Effector memory CD8-positive, alpha-beta T cell (primary cell): ENCODE measurements around the gene FAM171A1.
"Not testable (repeated sequence)": the region's sequence is repeated elsewhere in the genome, so short reads cannot be mapped to it uniquely, and the experiment has no call there.

Experiments
- ATAC-seq: fragments of 150-1000 bp; cut with Tn5 transposase; replicated peaks from 2 replicates; pipeline ENCODE4 v1.10.0; 2021; ENCODE audit warnings: mild to moderate bottlenecking, moderate library complexity
- DNase-seq, 3 experiments: peaks; one replicate each; pipeline ENCODE4 v3.0.0; 2021
- H3K27ac Mint-ChIP-seq, 2 donors: one replicate each; pipeline ENCODE4 v1.8.0; 2022; ENCODE audit warnings: mild to moderate bottlenecking in 2 of 2, mixed read lengths in 2 of 2, moderate library complexity in 2 of 2
- H3K27me3 Mint-ChIP-seq, 2 donors: one replicate each; pipeline ENCODE4 v1.8.0; 2022; ENCODE audit warnings: mixed read lengths in 2 of 2
- H3K36me3 Mint-ChIP-seq: one replicate; pipeline ENCODE4 v1.8.0; 2022; ENCODE audit warnings: mild to moderate bottlenecking, moderate library complexity, mixed read lengths; ENCODE audit not compliant: insufficient read depth
- H3K4me1 Mint-ChIP-seq, 2 donors: one replicate each; pipeline ENCODE4 v1.8.0; 2022; ENCODE audit warnings: low read depth in 2 of 2, mixed read lengths in 2 of 2
- H3K4me3 Mint-ChIP-seq, 2 donors: one replicate each; pipeline ENCODE4 v1.8.0; 2022; ENCODE audit warnings: mild to moderate bottlenecking in 2 of 2, mixed read lengths in 2 of 2, moderate library complexity in 2 of 2
- H3K9me3 Mint-ChIP-seq, 2 donors: one replicate each; pipeline ENCODE4 v1.8.0; 2022; ENCODE audit warnings: mixed read lengths in 2 of 2
- total RNA-seq, 9 experiments: gene quantifications; one replicate each; lab custom pipeline; 2026; lab: John Stamatoyannopoulos, UW

The FAM171A1 gene
- 1.3 to 12.9 (median 5.7) reads per million in 9 experiments for total RNA-seq

DNA sequence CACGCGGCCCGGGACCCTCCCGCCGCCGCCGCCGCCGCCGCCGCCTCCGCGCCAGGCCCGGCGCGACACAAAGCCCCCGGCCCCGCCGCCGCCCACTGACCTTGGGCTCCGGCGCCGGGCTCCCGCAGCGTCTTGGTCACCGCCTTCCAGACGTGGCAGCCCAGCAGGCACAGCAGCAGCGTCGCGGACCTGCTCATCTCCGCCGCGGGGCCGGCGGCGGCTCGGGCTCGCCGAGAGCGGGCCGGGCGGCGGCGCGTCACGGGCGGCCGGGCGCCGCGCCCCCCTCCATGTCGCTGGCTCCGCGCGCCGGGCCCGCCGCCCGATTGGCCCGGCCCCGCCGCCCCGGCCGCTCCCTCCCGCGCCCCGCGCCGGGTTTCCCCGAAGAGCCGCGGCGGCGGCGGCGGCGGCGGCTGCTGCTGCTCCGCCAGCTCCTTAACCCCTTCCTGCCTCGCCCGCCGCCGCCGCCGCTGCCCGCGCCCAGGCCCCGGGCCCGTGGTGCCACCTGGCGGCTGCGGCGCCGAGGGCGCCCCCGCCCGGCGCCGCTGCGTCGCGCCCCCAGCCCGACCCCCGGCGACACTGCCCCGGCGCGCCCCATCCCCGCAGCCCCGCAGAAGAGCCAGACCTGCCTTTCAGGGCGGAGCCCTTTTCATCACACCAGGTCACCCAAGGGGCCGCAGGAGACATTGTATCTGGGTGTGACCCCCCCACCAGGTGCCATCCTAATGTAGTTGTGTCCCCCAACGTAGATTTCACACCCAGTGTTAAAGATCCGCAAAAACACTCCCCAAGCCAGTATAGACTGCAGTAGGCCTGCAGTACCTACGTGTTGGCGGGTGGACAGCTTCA, at the start of gene FAM171A1:
Gene FAM171A1, minus strand, starts transcription at position 434 of the 846 bp plus-strand sequence. Its CDS starts 237 bp downstream, at position 197.
- H3K4me1 Mint-ChIP-seq: peaks cover 0 to 6% of the 10 kb centered on the region in 2 donors
- ATAC-seq (peak; percentile 85), DNase-seq (peak; percentile 21 to 37 (median 31))
- peaks cover 50 to 61% of the 10 kb centered on the region in 2 donors for H3K27me3 Mint-ChIP-seq
- peak within 1 kb of the TSS; percentile 29 to 31 for H3K27ac Mint-ChIP-seq
- no peaks in the 10 kb centered on the region for H3K9me3 Mint-ChIP-seq
- H3K36me3 Mint-ChIP-seq: no peaks in the 10 kb centered on the region
- peak within 1 kb of the TSS; percentile 74 to 79 for H3K4me3 Mint-ChIP-seq

DNA sequence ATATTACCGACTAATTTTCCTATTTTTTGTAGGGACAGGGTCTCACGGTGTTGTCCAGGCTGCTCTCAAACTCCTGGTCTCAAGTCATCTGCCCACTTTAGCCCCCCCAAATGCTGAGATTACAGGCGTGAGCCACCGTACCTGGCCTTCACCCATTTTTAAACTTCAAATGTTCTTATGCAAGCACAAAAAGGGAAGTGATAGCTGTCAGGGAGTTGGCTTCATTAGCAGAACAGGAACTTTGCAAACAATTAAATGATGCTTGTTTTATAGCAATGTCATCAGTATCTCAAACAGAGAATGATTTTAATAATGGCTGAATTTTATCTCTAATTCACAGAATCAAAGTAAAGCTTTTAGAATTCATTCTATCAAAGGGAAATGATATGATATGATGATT, 49.8 kb upstream of the FAM171A1 start:
- no peak overlapping the region for H3K27ac Mint-ChIP-seq
- no peak for ATAC-seq
- no peaks in the 10 kb centered on the region for H3K4me1 Mint-ChIP-seq
- H3K27me3 Mint-ChIP-seq: peaks cover 7 to 24% of the 10 kb centered on the region in 2 donors
- H3K9me3 Mint-ChIP-seq: no peaks in the 10 kb centered on the region
- no peak overlapping the region for H3K4me3 Mint-ChIP-seq
- DNase-seq: no peak
- H3K36me3 Mint-ChIP-seq: peaks cover 3% of the 10 kb centered on the region

GRCh38 chr10:15419279-15419874, 48.3 kb upstream of the FAM171A1 start:
- peaks cover 7 to 14% of the 10 kb centered on the region in 2 donors for H3K27me3 Mint-ChIP-seq
- no peaks in the 10 kb centered on the region for H3K4me1 Mint-ChIP-seq
- ATAC-seq (no peak), DNase-seq (peak; percentile 6 to 29 (median 18))
- peaks cover 3% of the 10 kb centered on the region for H3K36me3 Mint-ChIP-seq
- H3K9me3 Mint-ChIP-seq: no peaks in the 10 kb centered on the region
- H3K27ac Mint-ChIP-seq: no peak overlapping the region
- H3K4me3 Mint-ChIP-seq: no peak overlapping the region

DNA sequence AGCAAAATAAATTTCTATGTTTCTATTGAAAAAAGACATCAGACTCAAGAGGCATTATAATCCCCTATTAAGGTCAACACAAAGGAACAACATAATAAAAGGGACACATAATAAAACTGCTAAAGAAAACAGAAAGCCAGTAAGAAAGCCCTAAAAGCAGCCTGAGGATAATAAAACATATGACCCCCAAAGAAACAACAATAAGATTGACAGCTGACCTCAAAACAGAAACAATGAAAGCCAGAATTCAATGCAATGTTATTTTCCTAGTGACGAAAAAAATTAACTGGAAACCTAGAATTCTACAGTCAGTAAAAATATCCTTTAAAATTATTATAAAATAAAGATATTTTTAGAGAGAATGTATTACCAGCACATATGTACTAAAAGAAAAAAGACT, 44.9 kb upstream of the FAM171A1 start:
- Mint-ChIP-seq H3K36me3 (peaks cover 3% of the 10 kb centered on the region), H3K27ac (no peak overlapping the region), H3K4me3 (no peak overlapping the region), H3K4me1 (no peaks in the 10 kb centered on the region), H3K27me3 (peaks cover 13 to 14% of the 10 kb centered on the region in 2 donors), H3K9me3 (no peaks in the 10 kb centered on the region)
- DNase-seq (no peak), ATAC-seq (no peak)

DNA sequence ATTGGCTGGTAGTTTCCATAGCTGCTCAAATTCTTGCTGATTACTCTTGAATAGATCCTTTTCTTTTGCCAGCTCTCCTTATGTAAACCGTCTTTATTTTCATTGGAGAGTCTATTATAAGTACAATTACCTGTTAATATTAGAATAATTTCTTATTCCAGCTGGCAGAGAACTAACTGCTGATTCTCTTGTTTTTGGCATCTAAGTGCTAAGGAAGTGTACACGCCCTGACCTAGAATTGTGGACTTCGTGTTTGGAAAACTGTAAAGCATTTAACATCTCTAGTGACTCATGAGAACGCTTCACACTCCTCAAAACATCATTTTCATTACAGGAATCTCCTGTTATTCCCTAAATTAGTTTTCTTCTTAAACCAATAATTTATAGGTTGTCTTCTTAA, 39.9 kb upstream of the FAM171A1 start:
- Mint-ChIP-seq H3K36me3 (no peaks in the 10 kb centered on the region), H3K27ac (no peak overlapping the region), H3K4me3 (no peak overlapping the region), H3K9me3 (no peaks in the 10 kb centered on the region), H3K4me1 (no peaks in the 10 kb centered on the region), H3K27me3 (peaks cover 27 to 40% of the 10 kb centered on the region in 2 donors)
- DNase-seq: no peak
- no peak for ATAC-seq

GRCh38 chr10:15409350-15409749, 38.3 kb upstream of the FAM171A1 start:
- H3K4me1 Mint-ChIP-seq, H3K27ac Mint-ChIP-seq, H3K9me3 Mint-ChIP-seq, DNase-seq, H3K36me3 Mint-ChIP-seq, ATAC-seq, H3K4me3 Mint-ChIP-seq: not testable (repeated sequence)
- H3K27me3 Mint-ChIP-seq: peaks cover 32 to 40% of the 10 kb centered on the region in 2 donors

- Mint-ChIP-seq H3K27ac (no peak overlapping the region), H3K27me3 (peaks cover 32 to 40% of the 10 kb centered on the region in 2 donors), H3K9me3 (no peaks in the 10 kb centered on the region), H3K4me3 (no peak overlapping the region), H3K4me1 (no peaks in the 10 kb centered on the region), H3K36me3 (no peaks in the 10 kb centered on the region)
- ATAC-seq (no peak), DNase-seq (no peak)
Observed at GRCh38 chr10:15408557-15408956, 37.5 kb upstream of the FAM171A1 start.

DNA sequence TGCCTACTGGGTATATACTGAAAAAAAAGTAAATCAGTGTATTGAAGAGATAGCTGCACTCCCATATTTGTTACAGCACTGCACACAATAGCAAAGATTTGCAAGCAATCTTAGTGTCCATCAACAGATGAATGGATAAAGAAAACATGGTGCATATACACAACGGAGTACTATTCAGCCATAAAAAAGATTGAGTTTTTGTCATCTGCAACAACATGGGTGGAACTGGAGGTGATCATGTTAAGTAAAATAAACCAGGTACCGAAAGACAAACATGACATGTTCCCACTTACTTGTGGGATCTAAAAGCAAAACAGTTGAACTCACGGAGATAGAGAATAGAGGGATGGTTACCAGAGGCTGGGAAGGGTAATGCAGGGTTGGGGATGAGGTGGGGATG, 34.2 kb upstream of the FAM171A1 start:
- Mint-ChIP-seq H3K36me3 (no peaks in the 10 kb centered on the region), H3K27me3 (peaks cover 31 to 37% of the 10 kb centered on the region in 2 donors), H3K4me1 (no peaks in the 10 kb centered on the region), H3K4me3 (no peak overlapping the region), H3K9me3 (no peaks in the 10 kb centered on the region), H3K27ac (no peak overlapping the region)
- DNase-seq (no peak), ATAC-seq (no peak)

- Mint-ChIP-seq H3K4me1 (no peaks in the 10 kb centered on the region), H3K27ac (no peak overlapping the region), H3K9me3 (no peaks in the 10 kb centered on the region), H3K4me3 (no peak overlapping the region), H3K27me3 (peaks cover 12 to 18% of the 10 kb centered on the region in 2 donors), H3K36me3 (no peaks in the 10 kb centered on the region)
- ATAC-seq (no peak), DNase-seq (no peak)
Observed at GRCh38 chr10:15401382-15401781, 30.3 kb upstream of the FAM171A1 start.

DNA sequence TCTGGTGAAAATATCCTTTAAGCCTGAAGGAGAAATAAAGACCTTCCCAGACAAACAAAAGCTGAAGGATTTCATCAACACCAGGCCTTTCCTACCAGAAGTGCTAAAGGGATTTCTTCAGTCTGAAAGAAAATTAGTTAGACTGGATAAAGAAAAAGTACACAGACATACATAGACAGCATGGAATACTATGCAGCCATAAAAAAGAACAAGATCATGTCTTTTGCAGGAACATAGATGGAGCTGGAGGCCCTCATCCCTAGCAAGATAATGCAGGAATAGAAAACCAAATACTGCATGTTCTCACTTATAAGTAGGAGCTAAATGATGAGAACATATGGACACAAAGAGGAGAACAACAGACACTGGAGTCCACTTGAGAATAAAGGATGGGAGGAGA, 29.4 kb upstream of the FAM171A1 start:
- ATAC-seq, DNase-seq, H3K4me3 Mint-ChIP-seq, H3K4me1 Mint-ChIP-seq, H3K36me3 Mint-ChIP-seq, H3K9me3 Mint-ChIP-seq, H3K27ac Mint-ChIP-seq: not testable (repeated sequence)
- peaks cover 10 to 18% of the 10 kb centered on the region in 2 donors for H3K27me3 Mint-ChIP-seq

DNA sequence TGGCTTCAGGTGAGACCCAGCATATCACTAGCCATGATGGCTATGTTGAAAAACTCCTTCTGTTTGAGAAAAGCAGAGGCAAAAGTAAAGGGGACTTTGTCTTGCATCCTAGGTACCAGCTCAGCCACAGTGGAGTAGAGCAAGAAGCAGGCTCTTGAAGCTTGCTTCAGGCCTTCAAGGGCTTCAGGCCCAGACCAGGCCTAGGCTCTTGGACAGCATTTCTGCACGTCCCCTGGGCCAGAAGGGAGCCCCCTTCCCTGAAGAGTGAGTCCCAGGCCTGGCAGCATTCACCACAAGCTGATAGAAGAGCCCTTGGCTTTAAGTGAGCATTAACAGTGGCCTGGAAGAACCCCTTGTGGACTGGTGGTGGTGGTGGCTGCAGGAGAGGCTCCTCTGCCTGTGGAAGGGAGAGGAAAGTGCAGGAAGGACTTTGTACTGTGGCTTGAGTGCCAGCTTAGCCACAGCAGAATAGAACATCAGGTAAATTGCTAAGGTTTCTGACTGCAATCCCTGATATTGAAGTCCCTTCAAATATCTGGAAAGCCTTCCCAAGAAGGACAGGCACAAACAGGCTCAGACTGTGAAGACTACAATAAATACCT, 28.1 kb upstream of the FAM171A1 start:
- H3K36me3 Mint-ChIP-seq: no peaks in the 10 kb centered on the region
- peaks cover 10 to 13% of the 10 kb centered on the region in 2 donors for H3K27me3 Mint-ChIP-seq
- DNase-seq (no peak), ATAC-seq (no peak)
- H3K4me1 Mint-ChIP-seq: no peaks in the 10 kb centered on the region
- H3K9me3 Mint-ChIP-seq: no peaks in the 10 kb centered on the region
- no peak overlapping the region for H3K27ac Mint-ChIP-seq
- H3K4me3 Mint-ChIP-seq: no peak overlapping the region

GRCh38 chr10:15395935-15396334, 24.8 kb upstream of the FAM171A1 start:
- ATAC-seq: no peak
- Mint-ChIP-seq H3K9me3 (no peaks in the 10 kb centered on the region), H3K4me3 (no peak overlapping the region), H3K4me1 (no peaks in the 10 kb centered on the region), H3K27me3 (peaks cover 22% of the 10 kb centered on the region in 2 donors), H3K27ac (no peak overlapping the region), H3K36me3 (no peaks in the 10 kb centered on the region)
- no peak for DNase-seq

GRCh38 chr10:15393139-15393825, 22.2 kb upstream of the FAM171A1 start:
- H3K27me3 Mint-ChIP-seq: peaks cover 16 to 19% of the 10 kb centered on the region in 2 donors
- no peak for DNase-seq
- no peaks in the 10 kb centered on the region for H3K36me3 Mint-ChIP-seq
- H3K27ac Mint-ChIP-seq: no peak overlapping the region
- ATAC-seq: no peak
- no peaks in the 10 kb centered on the region for H3K4me1 Mint-ChIP-seq
- H3K4me3 Mint-ChIP-seq: no peak overlapping the region
- H3K9me3 Mint-ChIP-seq: no peaks in the 10 kb centered on the region
